ENCODE data around the gene USH2A.
"Not testable (repeated sequence)": the region's sequence is repeated elsewhere in the genome, so short reads cannot be mapped to it uniquely, and the experiment has no call there.

- not testable (repeated sequence) for TF ChIP-seq CTCF (IDR thresholded peaks at IDR 0.05); USF2 (IDR thresholded peaks at IDR 0.05); BHLHE40 (IDR thresholded peaks at IDR 0.05; ENCODE audit: low read depth, low read length); RAD21 (conservative IDR thresholded peaks at IDR 0.05 in 1 of 2, IDR thresholded peaks at IDR 0.05 in 1 of 2); CBX2 (IDR thresholded peaks at IDR 0.05; ENCODE audit: borderline replicate concordance, low read depth)
These were observed 82.7 kb downstream of the USH2A start for GRCh38 chr1:216340542-216340941.
